HL-60 (cell line): Measurements from ENCODE around the gene MAP3K2.

Experiments
- DNase-seq, 2 experiments: peaks; one replicate each; pipeline ENCODE4 v3.0.0-alpha.2; 2010 to 2020; ENCODE audit warnings: low read depth in 1 of 2, low spot score in 1 of 2
- H3K27ac ChIP-seq: fragments of 250-450 bp; sonication (Bioruptor Pico); replicated peaks from 2 replicates; pipeline ENCODE4 v1.5.1; 2020; ENCODE audit warnings: mild to moderate bottlenecking, moderate library complexity
- H3K27me3 ChIP-seq: fragments of 250-450 bp; sonication (Bioruptor Pico); 2 replicates; pipeline ENCODE4 v1.5.1; 2021; ENCODE audit warnings: mild to moderate bottlenecking, moderate library complexity; ENCODE audit not compliant: insufficient read depth, poor library complexity, severe bottlenecking
- H3K4me3 ChIP-seq: replicated peaks from 2 replicates; pipeline ENCODE4 v1.5.1; 2011; ENCODE audit warnings: mild to moderate bottlenecking, control low read depth, low read length; ENCODE audit not compliant: insufficient read depth
- GABPA ChIP-seq: IDR thresholded peaks from 2 replicates; pipeline ENCODE4 v1.6.1; 2012; ENCODE audit warnings: low read depth
- POLR2AphosphoS5 ChIP-seq: IDR thresholded peaks from 2 replicates; pipeline ENCODE4 v1.6.1; 2012; ENCODE audit warnings: low read depth
- SPI1 ChIP-seq: IDR thresholded peaks from 2 replicates; pipeline ENCODE4 v1.6.1; 2012; ENCODE audit warnings: low read depth, mild to moderate bottlenecking, borderline replicate concordance
- TF ChIP-seq, protein P1 (sequence below): IDR thresholded peaks from one replicate; pipeline ENCODE4 v1.5.1; 2011; ENCODE audit warnings: low read length, control low read depth, inconsistent platforms; ENCODE audit not compliant: insufficient read depth
- TF ChIP-seq, protein P2 (sequence below): IDR thresholded peaks from 2 replicates; pipeline ENCODE4 v1.6.1; 2012; ENCODE audit warnings: low read depth; ENCODE audit not compliant: insufficient replicate concordance

Gene MAP3K2

DNA sequence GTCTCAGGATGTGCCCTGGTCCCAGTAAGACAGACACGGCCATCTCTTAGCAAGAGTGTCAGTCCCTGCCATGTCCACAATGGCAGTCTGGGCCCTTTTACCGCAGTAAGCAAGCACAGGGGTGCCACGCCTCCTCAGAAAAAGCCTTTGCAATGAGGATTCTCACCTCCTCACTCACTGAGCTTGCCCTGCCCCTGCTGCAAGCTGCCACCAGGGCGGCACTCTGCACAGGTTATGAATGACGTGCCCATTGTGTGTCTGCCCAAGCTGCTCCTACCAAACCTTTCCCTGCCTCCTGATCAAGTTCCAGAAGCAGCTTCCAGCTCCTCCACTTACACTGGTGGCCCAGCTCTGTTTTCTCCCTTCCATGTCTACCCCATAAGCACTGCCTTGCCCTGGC, 117.1 kb downstream of the MAP3K2 start:
- no peak for DNase-seq
- TF ChIP-seq SPI1 (no peak), GABPA (no peak)
- TF ChIP-seq, protein P1, sequence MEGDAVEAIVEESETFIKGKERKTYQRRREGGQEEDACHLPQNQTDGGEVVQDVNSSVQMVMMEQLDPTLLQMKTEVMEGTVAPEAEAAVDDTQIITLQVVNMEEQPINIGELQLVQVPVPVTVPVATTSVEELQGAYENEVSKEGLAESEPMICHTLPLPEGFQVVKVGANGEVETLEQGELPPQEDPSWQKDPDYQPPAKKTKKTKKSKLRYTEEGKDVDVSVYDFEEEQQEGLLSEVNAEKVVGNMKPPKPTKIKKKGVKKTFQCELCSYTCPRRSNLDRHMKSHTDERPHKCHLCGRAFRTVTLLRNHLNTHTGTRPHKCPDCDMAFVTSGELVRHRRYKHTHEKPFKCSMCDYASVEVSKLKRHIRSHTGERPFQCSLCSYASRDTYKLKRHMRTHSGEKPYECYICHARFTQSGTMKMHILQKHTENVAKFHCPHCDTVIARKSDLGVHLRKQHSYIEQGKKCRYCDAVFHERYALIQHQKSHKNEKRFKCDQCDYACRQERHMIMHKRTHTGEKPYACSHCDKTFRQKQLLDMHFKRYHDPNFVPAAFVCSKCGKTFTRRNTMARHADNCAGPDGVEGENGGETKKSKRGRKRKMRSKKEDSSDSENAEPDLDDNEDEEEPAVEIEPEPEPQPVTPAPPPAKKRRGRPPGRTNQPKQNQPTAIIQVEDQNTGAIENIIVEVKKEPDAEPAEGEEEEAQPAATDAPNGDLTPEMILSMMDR: peak; percentile 45
- Histone ChIP-seq H3K27me3 (no peaks in the 10 kb centered on the region), H3K27ac (no peak overlapping the region), H3K4me3 (no peak overlapping the region)

DNA sequence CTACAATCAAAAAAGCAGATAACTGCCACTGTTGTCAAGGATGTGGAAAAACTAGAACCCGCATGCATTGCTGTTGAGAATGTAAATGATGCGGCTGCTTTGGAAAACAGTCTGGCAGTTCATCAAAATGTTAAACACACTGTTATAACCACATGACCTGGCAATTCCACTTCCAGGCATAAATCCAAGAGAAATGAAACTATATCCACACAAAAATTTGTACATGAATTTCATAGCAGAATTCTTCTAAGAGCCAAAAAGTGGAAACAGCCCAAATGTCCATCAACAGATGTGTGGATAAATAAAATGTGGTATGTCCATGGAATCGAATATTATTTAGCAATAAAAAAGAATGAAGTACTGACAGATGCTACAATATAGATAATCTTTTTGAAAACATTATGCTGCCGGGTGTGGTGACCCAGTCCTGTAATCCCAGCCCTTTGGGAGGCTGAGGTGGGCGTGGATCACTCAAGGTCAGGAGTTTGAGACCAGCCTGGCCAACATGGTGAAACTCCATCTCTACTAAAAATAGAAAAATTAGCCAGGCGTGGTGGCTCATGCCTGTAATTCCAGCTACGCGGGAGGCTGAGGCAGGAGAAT, 125.9 kb downstream of the MAP3K2 start:
- TF ChIP-seq POLR2AphosphoS5 (no peak), GABPA (no peak), SPI1 (no peak)
- TF ChIP-seq, protein P1: no peak
- TF ChIP-seq, protein P2, sequence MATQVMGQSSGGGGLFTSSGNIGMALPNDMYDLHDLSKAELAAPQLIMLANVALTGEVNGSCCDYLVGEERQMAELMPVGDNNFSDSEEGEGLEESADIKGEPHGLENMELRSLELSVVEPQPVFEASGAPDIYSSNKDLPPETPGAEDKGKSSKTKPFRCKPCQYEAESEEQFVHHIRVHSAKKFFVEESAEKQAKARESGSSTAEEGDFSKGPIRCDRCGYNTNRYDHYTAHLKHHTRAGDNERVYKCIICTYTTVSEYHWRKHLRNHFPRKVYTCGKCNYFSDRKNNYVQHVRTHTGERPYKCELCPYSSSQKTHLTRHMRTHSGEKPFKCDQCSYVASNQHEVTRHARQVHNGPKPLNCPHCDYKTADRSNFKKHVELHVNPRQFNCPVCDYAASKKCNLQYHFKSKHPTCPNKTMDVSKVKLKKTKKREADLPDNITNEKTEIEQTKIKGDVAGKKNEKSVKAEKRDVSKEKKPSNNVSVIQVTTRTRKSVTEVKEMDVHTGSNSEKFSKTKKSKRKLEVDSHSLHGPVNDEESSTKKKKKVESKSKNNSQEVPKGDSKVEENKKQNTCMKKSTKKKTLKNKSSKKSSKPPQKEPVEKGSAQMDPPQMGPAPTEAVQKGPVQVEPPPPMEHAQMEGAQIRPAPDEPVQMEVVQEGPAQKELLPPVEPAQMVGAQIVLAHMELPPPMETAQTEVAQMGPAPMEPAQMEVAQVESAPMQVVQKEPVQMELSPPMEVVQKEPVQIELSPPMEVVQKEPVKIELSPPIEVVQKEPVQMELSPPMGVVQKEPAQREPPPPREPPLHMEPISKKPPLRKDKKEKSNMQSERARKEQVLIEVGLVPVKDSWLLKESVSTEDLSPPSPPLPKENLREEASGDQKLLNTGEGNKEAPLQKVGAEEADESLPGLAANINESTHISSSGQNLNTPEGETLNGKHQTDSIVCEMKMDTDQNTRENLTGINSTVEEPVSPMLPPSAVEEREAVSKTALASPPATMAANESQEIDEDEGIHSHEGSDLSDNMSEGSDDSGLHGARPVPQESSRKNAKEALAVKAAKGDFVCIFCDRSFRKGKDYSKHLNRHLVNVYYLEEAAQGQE: no peak
- H3K27me3 ChIP-seq: no peaks in the 10 kb centered on the region
- H3K4me3 ChIP-seq: no peak overlapping the region
- DNase-seq: no peak
- no peak overlapping the region for H3K27ac ChIP-seq

DNA sequence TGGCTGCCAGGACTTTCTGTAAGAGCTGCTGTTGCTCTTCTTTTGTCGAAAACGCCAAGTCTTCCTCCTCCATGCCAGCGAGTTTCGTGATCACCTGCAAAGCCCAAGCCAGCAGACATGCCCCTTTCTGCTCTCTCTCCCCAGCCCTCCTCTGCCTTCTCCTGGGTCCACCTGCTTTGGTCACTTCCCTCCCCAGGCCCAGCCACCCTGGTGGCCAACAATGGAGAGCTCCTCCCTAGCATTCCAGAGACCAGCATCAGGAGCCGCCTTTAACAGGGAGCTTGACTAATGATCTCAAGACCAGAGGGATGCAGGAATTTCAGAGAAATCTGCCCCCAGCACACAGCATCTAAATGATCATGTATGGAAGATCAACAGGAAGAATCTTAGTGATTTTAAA, 128.4 kb downstream of the MAP3K2 start:
- no peak for TF ChIP-seq POLR2AphosphoS5

DNA sequence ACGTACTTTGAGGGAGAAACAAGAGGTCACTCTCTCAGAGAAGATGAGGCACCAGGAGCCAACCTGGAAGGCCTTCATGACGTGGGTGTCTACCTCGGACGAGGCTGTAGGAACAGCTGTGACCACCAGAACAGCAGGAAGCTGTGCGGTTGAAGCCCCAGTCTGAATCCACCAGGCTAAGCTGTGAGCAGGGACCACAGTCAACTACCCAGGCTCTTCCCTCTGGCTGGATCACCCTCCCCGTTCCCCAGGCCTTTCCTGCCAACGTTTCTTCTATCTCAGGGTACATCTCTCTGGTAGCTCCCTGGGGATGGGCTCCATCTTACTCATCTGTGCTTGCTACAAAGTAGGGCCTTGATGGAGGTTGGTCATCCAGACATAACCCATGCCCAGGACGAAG, 130.9 kb downstream of the MAP3K2 start:
- TF ChIP-seq, protein P2: no peak
- TF ChIP-seq POLR2AphosphoS5: no peak
- TF ChIP-seq, protein P1: no peak
- no peak for TF ChIP-seq GABPA
- TF ChIP-seq SPI1: no peak
- 0 out of 2 replicates have a peak overlapping the region, but pooled peaks have one; percentile 0 for H3K27ac ChIP-seq
- no peak overlapping the region for H3K4me3 ChIP-seq
- peak in 1 of 2 experiments; percentile 20 for DNase-seq
- H3K27me3 ChIP-seq: no peaks in the 10 kb centered on the region

More for the DNA sequence above, 128.4 kb downstream of the MAP3K2 start:
- H3K27ac ChIP-seq: no peak overlapping the region
- H3K4me3 ChIP-seq: no peak overlapping the region
- H3K27me3 ChIP-seq: no peaks in the 10 kb centered on the region
- DNase-seq: no peak
